Activated naive CD4-positive, alpha-beta T cell treated with anti-CD3 and anti-CD28 coated beads, Interleukin-2, amount 50 U/mL, for 16 hours (primary cell): ENCODE measurements around the gene SCN9A.
"Not testable (repeated sequence)": the region's sequence is repeated elsewhere in the genome, so short reads cannot be mapped to it uniquely, and the experiment has no call there.

Source experiments
- DNase-seq: peaks from one replicate; pipeline ENCODE4 v3.0.0-alpha.2; 2020

The SCN9A gene

DNA sequence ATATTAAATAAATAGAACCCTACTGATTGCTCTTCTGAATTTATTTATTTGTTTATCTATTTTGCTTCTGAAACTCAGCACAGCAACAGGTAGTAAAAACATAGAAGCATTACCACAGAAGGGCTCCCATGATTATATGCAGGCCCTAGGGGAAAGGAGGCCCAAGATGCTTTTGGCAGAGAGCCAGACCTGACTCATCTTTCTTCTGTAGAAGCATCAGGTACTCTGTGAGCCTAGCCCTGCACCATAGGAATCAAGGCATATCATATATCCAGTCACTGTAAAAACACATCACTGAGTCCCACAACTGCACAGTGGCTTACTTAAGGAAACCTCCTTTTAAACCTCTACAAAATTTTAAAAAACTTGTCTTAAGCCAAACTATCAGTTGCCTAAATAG, 1.8 kb downstream of the SCN9A start:
- DNase-seq = no peak

- no peak for DNase-seq
Observed at GRCh38 chr2:166373539-166373938, 2.2 kb downstream of the SCN9A start.

DNA sequence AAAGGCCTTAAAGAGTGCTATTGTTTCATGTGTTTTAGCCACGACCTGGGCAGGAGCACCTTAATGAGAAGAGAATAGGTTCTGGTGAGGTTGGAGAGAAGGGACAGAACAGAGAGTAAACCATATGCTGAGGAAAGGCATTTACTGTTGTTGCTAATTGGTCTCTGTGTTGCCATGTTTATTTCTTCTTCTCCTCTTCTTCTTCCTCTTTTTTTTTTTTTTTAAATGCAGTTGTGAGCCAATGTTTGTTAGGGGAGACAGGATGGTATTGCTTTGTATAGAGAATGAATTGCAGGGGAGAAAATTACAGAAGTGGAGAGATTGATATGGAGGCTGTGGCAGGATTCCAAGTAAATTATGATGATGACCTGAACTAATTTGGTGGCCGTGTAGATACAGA, 2.6 kb downstream of the SCN9A start:
- no peak for DNase-seq

DNA sequence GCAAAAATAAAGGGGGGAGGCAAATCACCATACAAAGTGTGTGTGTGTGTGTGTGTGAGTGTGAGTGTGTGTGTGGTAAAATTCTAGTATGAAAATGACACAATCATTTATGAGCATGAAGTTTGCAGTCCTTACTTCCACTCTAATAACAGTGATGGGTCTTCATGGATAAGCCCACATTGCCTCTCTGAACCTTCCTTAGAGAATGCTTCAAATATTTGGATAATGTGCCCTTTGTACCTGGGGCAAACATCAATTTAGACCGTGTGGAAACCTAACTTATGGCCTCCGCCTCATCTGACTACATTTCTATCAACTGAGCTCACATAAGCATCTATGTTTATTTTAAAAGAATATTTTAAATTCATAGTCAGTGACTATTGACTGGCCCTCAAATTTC, 3.7 kb downstream of the SCN9A start:
- DNase-seq = no peak

GRCh38 chr2:166365803-166366420, 9.8 kb downstream of the SCN9A start:
- DNase-seq = no peak

DNA sequence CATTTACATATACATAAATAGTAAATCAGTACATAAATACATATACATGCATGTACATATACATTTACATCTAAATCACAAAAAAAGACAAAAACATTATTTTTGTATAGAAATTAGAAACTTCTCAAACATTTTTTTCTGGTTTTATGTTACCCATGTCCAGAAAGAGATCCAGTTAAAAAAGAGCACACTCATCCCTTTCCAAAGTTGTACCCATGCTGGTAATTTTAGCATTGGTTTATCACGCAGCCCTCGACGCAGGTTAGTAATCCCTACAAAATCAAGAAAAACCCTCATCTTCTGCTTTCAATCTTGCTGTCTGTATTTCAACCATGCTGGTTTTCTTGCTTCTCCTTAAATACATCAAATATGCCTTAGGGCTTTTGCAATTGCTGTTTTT, 10.5 kb downstream of the SCN9A start:
- DNase-seq = no peak

DNA sequence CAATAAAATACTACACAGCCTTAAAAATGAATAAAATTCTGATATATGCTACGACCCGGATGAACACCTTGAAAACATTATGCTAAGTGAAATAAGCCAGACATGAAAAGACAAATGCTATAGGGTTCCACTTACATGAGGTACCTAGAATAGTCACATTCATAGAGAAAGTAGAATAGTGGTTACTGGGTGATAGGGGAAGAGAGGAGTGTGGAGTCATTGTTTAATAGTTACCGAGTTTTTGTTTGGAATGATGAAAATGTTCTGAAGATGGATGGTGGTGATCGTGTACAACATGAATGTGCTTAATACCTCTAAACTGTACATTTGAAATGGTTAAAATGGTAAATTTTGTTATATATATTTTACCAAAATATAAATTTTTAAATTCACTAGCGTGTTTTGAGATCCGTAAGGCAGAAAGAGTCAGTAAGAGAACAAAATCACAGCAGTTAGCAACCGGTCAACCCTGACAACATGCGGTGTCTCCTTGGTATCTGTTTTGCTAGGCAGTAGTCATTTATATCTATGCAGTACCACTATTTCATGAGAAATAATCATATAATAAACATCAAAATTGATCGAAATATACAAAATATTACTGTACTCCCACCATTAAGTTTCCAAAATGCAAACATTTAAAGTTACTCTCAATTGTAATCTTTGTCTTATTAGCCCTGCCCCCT, 11.1 kb downstream of the SCN9A start:
- DNase-seq = no peak

DNA sequence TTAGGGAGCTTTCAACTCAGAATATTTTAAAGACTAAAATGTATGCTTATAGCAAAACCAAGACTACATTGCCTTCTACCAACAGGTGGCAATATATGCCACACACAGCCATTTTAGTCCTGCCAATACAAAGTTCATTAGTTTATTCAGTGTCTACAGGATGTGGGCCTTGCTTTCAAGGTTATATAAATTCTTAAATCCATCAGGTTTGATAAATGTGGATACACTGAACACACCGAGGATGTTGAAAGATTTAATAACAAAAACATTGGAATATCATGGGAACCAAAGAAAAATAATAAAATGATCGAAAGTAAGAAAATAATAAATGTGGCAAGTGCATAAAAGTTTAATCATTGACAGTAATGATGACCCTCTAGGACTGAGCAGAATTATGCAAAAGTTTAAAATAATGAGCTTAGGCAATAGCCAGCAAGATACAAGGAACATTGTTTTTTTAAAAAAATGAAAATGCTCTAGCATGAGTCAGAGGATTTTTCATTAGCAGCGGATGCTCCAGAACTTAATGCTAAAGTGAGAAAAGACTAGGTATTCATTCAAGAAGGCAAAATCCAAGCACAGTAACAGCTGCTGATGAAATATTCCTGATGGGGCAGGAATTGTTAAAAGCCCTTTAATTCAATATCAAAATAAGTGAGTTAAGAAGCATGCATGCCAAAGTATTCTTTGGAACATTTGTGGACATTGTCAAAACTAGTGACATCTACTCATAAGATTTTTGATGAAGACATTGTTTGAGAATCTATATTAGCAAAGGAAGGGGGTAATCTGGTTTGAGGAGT, 14.2 kb downstream of the SCN9A start:
- DNase-seq = no peak

GRCh38 chr2:166360906-166361305, 14.8 kb downstream of the SCN9A start:
- no peak for DNase-seq

GRCh38 chr2:166360426-166360825, 15.3 kb downstream of the SCN9A start:
- DNase-seq = no peak

GRCh38 chr2:166357950-166358321, 17.8 kb downstream of the SCN9A start:
- DNase-seq = not testable (repeated sequence)

GRCh38 chr2:166357068-166357949, 18.4 kb downstream of the SCN9A start:
- no peak for DNase-seq

DNA sequence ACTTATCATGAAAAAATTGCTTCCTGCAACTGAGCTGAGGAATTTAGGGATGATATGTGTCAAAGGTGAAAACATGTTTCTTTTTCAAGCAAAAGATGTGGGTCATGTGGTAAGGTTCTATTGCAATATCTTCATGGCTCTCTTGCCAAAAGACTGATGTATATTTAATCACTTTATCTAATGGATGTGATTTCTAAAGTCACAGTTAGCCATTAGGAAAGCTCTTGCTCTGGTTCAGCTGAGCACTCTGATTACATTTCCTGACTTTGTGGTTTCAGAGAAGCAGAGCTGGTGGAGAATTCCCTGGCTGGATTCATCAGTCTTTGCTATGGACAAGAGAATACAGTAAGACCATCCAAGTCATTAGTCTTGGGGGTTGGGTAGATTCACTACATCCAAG, 24.4 kb downstream of the SCN9A start:
- no peak for DNase-seq

GRCh38 chr2:166350525-166350924, 25.2 kb downstream of the SCN9A start:
- no peak for DNase-seq

DNA sequence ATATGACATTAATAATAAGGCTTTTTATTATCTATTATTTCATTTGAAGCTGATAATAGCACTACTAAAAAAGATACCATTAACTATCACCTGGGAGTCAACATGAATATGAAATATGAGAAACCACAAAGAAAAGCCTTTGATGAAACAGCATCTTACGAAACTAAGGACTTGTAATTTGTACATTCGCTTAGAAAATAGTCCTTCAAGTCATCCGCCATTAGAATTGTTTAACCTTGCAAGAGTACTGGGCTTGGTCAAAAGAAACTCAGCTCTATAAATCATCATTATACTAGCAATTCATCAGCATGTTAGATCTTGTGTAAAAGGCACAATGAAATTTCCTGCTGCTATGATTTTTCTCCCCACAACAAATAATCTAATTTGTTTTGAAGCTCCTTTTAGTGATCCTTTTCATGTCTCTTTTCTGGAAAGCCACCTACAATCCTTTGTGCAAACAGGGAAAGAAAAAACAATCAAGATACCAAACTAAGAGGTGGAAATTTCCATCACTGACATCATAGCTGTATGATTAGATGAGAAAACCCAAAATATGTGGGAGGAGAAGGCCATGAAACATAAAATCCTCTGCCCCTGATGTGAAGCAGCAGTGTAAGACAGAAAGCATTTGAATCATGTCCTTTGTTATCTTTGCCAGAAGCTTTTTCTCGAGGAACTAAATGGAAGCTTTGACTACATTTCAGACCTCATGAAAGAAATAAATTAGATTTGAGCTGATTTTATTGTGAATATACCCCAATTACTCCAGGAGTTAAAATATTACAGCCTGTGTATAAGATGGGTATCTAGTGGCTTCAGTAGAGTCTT, 31.2 kb downstream of the SCN9A start:
- DNase-seq = no peak

GRCh38 chr2:166343467-166343866, 32.3 kb downstream of the SCN9A start:
- DNase-seq = no peak

GRCh38 chr2:166341426-166341825, 34.3 kb downstream of the SCN9A start:
- DNase-seq = no peak

DNA sequence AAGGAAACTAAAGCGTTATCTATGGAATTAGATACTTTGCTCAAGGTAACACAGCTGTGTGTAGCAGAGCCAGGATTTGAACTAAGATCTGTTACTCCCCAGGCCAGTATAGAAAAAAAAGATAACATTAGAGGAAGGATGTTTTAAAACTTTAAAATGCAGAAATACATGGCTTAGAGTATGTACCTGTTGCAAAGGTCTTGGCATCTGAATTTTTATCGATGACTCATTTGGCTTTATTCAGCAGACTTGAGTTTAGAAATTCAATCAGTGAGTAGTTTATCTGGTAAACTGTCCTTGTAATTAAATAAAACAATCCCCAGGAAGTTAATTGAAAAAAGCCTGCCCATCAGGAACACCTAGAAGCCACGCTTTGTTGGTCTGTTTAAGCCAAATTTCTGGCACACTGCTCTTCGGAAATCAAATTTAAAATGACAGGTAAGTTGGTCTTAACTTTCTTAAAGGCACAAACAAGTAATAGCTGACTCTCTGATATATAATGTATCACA, 36.9 kb downstream of the SCN9A start:
- no peak for DNase-seq

DNA sequence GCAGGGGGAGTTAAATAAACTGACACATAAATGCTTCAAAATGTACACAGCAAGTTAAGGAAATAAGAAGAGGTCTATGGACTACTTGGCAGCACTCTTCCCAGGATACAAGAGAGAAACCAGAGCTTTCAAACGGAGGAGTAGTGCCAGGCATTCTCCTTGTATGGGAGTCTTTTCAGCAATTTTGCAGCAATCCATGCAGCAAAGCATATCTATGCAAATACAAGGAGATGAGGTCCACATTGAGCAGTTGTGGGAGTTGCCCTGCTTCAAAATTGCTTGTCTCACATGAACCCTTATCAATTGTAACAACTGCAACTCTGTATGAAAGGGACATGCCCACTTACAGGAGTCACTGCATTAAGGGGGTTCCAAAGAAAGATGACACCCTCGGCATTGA, 37.8 kb downstream of the SCN9A start:
- DNase-seq = no peak

GRCh38 chr2:166335284-166335683, 40.5 kb downstream of the SCN9A start:
- no peak for DNase-seq

GRCh38 chr2:166334805-166335204, 40.9 kb downstream of the SCN9A start:
- no peak for DNase-seq

DNA sequence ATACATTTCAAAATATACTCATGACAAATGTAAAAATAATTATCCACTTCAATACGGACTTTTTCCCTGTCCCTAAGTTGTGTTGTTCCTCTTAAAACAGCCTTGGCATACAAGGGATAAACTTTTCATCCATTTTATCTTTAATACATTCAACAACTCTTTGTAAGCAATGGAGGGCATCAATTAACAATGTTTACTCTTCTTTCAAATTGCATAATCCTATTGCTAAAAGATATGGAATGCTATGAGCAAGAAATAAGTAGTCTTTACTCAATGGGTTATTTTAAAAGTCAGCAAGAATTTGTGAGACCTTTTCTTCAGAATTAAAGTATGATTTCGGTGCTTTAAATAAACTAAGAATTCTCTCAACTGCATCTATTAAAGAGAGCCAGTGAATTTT, 41.9 kb downstream of the SCN9A start:
- no peak for DNase-seq
